LoVo (cell line): ENCODE results near the gene LRBA.
"Not testable (repeated sequence)": the region's sequence is repeated elsewhere in the genome, so short reads cannot be mapped to it uniquely, and the experiment has no call there.

Experiments used
- DNase-seq: peaks from one replicate; pipeline ENCODE4 v3.0.0-alpha.2; 2016; ENCODE audit warnings: low spot score

LRBA gene

DNA sequence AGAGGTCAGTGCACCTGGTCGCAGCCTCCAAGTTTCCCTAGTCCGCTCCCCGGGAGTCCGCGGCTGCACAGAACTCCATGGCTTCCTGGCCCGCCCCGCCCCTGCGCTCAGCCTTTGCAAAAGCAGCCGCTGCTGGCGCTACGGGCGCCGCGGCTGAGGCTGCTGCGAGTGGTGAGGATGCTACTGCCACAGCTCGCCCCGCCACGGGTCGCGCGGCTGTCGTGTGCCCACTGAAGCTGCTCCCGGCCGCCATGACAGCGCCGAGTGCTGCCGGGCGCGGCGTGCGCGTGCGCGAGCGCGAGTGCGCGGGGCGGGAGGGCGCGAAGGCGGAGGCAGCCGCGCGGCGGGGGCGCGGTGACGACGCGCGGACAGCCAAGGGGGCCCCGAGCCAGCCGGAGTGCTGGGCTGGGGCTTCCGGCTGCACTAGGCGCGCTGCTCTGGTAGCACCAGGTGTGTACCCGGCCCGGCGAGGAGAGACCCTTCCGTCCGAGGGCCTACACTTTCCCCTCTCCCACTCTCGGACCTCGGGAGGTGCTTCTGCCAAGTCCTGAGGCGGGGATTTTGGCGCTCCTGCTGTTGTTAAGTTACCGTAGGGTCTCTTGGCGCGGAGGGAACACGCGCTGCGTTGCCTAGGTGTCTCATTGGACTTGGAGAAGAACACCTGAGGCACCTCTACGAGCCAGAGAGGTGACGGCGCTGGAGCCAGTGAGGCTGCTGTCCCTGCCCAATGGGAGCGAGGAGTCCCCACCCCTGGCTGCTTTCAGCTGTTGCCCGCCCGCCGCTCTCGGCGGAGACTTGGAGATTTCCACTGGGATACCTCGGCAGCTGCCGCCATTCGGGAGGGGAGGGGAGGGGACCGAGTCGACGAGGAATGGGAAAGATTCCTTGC lies 619 bp upstream of the LRBA start:
- DNase-seq = peak; percentile 85

DNA sequence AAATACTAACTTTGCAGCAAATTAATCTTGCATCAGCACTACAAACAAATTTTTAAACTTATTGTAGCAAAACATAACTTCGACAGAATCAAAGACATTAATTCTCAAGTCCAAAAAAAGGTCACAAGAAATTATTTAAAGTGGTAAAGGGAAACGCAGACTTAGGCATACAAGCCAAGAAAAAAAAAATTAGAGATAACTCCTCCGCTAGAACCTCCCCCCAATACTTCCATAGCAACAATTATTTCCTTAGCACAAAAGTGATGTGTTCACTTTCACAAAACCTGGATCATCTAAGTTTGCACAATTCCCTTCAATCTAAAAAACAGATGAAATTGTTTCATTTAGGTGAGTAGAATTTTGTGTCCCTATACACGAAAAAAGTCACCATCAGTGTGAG lies 1.1 kb downstream of the LRBA start:
- no peak for DNase-seq

DNA sequence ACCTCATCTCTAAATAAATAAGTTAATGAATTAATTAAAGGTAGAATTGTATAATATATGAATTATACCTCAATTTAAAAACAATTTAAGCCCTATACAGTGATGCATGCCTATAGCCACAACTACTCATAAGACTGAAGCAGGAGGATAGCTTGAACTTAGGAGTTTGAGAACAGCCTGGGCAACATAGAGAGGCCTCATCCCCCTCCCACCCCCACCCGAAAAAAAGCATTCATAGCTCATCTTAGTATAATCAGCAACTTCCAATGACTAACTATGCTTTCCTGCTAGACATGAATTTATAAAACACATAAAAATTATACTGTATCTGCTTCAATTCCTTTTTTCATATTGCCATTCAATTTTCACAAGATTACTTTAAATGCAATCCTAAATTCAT lies 1.6 kb downstream of the LRBA start:
- no peak for DNase-seq

DNA sequence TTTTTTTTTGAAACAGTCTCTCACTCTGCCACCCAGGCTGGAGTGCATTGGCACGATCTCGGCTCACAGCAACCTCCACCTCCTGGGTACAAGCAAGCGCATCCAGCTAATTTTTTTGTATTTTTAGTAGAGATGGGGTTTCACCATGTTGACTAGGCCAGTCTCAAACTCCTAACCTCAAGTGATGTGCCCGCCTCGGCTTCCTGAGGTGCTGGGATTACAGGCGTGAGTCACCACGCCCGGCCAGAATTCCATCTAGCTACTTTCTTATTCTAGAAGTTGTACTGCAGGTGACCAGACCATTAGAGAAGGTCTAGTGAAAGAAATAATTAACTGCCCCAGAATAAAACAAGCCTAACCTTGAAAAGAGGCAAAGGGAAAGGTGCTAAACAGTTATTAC lies 2.3 kb downstream of the LRBA start:
- no peak for DNase-seq

DNA sequence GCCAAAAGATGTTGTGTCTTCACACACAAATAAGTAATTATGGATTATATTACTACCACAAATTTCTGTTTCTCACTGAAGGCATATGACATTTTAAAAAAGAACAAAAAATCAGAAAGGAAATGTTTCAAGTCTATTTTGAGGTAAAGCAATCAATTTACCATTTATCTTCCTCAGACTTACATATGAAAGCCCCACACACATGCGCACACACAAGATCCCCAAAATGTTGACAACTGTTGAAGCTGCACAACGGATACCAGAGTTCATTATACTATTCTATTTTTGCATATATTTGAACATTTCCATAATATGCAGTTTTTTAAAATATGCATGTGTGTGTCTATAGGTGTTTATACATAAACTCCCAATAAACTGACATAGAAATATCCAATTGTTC lies 2.7 kb downstream of the LRBA start:
- DNase-seq = no peak

DNA sequence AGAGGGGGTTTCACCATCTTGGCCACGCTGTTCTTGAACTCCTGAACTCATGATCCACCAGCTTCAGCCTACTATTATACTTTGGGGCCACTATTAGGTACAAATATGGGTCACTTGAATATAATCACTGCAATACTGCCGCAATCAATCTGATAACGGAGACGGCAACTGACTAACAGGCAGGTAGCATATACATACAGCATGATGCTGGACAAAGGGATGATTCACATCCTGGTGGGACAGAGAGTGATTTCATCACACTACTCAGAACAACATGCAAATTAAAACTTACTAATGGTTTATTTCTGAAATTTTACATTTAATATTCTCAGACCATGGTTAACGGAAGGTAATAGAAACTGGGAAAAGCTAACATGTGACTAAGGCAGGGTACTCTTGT lies 10.9 kb downstream of the LRBA start:
- no peak for DNase-seq

DNA sequence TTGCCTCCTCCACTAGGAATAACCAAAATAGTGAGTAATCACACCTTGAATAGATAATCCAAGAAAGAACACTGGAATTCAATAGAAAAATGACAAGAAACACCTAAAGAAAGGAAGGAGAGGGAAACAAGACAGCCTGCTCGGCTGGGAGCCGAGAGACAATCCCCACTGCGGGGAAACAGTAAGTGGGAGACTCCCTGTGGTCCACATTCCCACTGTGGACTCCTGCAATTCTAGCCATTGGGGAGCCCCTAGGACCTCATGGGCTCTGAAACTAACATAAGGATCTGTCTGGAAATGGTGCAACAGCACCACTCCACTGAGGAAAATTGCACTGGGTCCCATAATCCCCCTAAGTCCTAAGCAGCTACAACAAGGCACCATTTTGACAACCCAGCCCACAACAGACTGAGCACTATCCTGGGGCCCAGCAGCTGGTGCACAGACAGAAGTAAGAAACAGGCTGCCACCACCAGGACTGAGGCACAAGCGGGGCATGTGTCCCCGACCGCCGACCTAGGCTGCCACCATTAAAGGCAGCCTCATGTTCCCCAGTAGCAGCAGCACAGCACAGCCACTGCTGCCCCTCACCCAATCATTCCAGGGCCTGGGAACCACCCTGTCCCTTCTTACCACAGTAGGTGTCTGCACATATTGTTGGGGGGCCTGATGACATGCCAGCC lies 14.2 kb downstream of the LRBA start:
- DNase-seq = no peak

DNA sequence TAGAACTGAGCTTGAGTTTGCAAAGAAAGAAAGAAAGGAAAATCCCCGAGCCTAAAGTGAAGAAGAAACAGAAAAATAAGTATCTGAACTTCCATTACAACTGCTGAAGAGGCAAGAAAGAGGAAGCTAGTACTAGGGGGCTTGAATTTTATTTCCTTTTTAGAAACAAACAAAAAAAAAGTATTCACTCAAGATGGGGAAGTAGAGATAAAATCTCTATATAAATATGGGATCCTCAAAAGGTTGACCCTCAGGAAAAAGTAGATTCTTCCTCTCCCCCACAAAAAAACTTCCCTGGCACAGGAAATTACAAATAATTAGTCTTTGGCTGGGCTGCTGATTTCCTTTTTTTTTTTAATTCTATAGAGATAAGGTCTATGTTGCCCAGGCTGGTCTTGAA lies 16.0 kb downstream of the LRBA start:
- DNase-seq = no peak

DNA sequence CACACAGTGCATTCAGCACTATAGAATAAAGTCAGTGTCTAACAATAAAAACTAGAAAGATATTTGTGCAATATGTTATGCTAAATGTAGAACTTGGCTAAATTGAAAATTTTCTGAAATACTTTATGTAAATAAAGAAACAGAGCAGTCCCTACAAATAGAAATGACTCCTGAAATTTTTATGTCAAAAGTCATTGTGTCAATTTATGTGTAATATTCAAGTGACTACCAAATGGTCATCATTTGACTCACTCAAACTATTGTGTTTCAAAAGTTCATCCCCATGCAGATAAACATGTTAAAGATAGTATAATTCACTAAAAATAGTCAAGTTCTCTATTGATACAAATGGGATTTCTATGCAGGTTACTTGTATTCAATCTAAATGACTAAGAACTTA lies 17.9 kb downstream of the LRBA start:
- no peak for DNase-seq

DNA sequence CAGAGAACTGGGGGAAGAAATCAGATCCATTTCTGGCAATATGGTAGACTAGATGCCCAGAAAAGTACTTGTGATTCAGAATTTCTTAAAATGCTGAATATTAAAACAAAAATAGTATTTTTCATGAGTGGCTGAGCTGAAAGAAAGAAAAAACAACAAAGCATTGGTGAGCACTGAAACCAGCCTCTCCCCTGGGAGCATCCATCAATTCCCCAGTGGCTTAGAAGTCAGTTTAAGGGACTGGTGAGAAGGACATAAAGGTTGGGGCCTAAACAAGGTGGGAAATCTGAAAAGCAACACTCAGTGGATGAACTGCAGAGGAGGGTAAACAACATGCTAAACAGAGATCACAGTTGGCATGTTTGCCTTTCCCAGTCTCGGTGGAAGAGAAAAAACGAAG lies 20.4 kb downstream of the LRBA start:
- DNase-seq = no peak

DNA sequence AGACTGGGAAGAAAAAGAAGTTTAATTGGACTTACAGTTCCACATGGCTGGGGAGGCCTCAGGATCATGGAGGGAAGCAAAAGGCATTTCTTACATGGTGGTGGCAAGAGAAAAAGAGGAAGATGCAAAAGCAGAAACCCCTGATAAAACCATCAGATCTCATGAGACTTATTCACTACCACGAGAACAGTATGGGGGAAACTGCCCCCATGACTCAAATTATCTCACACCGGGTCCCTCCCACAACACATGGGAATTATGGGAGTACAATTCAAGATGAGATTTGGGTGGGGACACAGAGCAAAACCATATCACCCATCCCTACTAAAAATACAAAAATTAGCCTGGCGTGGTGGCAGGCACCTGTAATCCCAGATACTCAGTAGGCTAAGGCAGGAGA lies 21.5 kb downstream of the LRBA start:
- DNase-seq = not testable (repeated sequence)

DNA sequence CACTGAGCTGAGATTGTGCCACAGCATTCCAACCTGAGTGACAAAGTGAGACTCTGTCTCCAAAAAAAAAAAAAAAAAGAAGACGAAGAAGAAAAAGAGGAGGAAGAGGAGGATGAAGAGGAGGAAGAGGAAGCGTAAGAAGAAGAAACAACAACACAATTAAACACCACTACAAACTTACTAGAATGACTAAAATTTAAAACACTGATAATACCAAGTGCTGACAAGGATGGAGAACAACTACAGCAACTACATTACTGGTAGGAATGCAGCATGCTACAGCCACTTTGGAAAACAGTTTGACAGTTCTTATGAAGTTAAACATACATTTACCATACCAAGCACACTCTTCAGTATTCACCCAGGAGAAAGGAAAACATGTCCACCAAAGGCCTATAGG lies 24.1 kb downstream of the LRBA start:
- no peak for DNase-seq

DNA sequence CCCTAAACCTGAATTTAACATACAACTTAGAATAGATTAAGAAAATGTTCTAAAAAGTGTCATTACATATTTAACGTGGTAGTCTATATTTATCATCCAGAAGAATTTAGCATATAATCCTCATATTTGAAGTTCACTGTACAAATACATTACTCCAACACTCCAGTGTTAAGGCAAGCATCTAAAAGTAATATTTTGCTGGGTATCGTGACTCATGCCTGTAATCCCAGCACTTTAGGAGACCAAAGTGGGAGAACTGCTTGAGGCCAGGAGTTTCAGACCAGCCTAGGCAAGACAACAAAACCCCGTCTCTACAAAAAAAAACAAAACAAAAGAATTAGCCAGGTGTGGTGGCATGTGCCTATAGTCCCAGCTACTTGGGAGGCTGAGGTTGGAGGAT lies 24.8 kb downstream of the LRBA start:
- DNase-seq = no peak

DNA sequence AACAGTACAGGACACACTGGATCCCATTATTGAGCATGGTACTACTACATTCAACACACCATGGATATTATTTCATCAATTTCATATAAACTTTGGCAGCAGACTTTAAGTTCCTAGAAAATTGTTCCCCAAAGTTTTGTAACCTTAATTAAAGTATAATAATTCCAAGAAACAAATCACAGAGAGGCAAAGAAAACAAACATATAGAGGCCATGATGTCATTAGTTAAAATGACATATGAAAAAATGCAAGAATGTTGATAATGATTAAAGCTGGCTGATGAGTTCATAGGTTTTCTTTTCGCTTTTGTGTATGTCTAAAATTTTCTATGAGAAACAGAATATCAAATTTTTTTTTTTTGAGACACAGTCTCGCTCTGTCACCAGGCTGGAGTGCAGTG lies 26.8 kb downstream of the LRBA start:
- DNase-seq = no peak

DNA sequence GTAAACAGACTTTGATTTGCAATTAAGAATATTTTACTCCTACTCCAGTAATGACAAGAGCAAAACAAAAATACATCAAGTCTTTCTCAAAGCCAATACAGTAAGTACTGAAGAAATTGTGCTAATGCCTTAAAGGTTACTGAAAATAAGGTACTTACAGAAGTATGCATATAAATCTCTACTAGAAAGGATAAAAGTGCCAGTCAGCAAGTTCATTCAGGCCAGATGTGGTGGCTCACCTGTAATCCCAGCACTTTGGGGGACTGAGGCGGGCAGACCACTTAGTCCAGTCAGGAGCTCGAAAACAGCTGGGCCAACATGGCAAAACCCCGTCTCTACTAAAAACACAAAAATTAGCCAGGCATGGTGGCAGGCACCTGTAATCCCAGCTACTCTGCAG lies 27.9 kb downstream of the LRBA start:
- DNase-seq = no peak

DNA sequence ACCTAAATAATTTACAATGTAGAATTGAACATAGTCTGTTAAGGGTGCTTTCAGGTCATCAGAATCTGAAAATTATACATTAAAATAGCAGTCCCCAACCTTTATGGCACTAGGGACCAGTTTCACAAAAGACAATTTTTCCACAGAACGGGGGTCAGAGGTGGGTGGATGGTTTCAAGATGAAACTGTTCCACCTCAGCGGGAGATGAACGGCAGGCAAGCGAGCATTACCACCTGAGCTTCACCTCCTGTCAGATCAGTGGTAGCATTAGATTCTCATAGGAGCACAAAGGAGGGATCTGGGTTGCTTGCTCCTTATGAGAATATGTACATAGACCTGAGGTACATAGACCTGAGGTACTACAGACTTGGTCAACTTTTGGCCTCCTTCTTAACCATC lies 29.0 kb downstream of the LRBA start:
- no peak for DNase-seq

DNA sequence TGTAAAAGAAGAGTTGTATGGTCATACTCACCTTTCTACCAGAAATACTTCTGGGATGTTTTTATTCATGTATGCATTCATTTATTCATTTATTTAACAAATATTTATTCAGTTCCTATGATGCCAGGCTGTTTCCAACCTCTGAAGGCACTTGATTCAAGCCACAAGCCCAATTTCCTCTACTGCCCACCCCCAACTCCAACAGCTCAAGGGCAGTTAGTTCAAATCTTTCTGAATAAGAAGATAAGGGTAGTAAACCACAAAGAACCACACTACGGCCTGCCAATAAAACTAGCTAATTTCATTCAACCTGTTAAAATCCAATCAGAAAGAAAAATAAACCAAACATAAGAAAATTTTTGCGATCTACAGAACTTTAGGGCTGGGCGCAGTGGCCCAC lies 31.2 kb downstream of the LRBA start:
- DNase-seq = no peak

DNA sequence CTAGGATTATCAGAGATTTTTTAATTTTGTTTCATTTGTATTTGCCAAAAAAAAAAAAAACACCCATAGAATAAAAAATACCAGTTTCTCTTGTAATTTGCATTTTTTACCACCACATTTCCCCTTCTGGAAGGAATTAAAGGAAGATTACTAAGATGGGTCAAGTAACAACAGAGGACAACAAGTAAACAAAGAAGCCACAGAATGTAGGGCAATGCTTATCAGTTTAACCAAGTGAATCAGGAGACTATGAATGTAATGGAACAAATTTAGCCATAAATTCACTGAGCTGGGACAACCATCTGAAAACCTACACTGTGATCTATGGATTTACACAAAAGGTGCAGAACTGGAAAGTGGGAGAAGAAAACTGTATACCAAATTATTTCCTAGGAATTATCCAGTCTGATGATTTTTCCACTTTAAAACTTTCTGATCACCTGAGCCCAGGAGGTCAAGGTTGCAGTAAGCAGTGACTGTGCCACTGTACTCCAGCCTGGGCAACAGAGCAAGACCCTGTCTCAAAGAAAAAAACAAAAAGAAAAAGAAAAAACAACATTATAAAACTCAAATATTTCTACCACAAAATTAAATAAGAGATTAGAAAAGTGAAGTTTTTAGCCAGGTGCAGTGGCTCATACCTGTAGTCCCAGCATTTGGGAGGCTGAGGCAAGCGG lies 32.4 kb downstream of the LRBA start:
- DNase-seq = no peak

DNA sequence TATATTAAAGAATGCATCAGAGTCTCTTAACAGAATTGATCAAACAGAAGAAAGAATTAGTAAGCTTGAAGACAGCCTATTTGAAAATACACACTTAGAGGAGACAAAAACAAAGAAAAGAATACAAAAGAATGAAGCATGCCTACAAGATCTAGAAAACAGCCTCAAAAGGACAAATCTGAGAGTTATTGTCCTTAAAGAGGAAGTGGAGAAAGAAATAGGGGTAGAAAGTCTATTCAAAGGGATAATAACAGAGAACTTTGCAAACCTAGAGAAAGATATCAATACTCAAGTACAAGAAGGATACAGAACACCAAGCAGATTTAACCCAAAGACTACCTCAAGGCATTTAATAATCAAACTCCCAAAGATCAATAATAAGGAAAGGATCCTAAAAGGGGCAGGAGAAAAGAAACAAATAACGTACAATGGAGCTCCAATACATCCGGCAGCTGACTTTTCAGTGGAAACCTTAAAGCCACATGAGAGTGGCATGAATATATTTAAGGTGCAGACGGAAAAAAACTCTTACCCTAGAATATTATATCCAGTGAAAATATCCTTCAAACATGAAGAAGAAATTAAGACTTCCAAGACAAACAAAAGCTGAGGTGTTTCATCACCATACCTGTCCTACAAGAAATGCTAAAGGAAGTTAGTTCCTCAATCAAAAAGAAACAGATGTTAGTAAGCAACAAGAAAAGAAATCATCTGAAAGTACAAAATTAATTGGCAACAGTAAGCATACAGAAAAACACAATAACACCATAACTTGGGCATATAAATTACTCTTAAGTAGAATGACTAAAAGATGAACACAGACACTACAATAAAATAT lies 36.1 kb downstream of the LRBA start:
- no peak for DNase-seq

DNA sequence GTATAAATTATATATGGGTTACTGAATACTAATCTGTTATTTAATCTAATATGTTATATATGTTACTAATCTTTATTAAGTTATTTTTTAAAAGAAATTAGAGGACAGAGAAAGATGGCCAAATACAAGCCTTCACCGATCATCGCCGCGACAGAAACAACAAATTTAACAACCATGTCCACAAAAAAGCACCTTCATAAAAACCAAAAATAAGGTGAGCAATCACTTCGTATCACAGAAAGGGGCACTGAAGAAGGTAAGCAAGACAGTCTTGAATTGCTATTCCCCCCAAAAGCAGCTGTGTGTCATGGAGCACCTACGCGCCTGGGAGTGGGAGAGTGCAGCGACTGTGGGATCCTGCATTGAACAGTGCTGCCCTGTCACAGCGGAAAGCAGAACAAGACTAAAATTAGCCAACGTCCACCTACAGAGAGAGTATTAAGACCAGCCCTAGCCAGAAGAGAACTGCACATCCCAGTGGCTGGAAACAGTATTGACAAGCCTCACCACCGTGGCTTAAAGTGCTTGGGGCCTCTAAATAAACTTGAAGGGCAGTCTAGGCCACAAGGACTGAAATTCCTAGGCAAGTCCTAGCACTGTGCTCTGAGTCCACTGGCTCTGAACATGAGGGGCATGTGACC lies 38.5 kb downstream of the LRBA start:
- DNase-seq = no peak

DNA sequence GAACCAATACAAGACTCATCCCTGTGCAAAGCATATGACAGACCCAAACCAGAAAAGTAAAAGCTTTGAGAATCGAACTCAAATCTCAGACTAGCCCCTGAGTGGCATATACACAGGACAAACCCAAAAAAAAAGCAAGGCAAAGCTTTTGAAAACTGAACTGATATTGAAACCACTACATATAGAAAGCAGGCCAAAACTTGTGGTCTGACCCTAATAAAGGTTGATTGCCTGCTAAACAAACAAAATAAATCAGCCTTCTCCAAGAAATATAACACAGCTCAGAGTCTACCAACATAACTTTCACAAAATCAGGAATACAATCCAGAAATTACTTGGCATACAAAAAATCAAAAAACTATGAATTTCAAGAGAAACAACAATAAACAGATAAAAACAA lies 40.3 kb downstream of the LRBA start:
- DNase-seq = no peak

DNA sequence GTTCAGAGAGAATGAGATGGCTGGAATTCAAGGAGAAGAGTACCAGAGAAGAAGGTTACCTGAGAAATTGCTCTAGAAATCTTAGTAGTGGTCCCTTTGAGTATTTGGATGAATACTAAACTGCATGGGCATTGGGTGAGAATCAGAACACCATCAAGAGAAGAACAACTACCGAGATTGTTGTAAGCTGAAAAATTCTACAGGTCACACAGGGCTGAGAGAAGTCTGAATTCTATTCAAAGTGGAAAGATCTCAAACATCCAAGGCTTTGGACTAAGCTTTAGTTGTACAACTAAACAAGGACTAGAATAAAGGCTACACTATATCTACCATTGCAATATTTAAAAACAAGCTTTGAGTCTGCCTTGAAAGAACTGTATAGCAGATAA lies 40.8 kb downstream of the LRBA start:
- DNase-seq = no peak
